Mesendoderm (in vitro differentiated cells): ENCODE measurements around the gene SAMD14.

Experiments used
- DNase-seq: peaks from one replicate; pipeline ENCODE4 v3.0.0; 2013
- H2AK5ac ChIP-seq: 2 replicates; pipeline ENCODE4 v1.6.1; 2013; ENCODE audit warnings: low read length, inconsistent platforms
- H2BK120ac ChIP-seq: 2 replicates; pipeline ENCODE4 v1.6.1; 2013; ENCODE audit warnings: low read depth, mild to moderate bottlenecking, low read length, moderate library complexity, mixed read lengths
- H2BK15ac ChIP-seq: replicated peaks from 2 replicates; pipeline ENCODE4 v1.6.1; 2013; ENCODE audit warnings: low read depth, mild to moderate bottlenecking, moderate library complexity
- H2BK5ac ChIP-seq: 2 replicates; pipeline ENCODE4 v1.6.1; 2013; ENCODE audit warnings: low read length, inconsistent platforms
- H3K18ac ChIP-seq: 2 replicates; pipeline ENCODE4 v1.6.1; 2013; ENCODE audit warnings: mild to moderate bottlenecking, low read length, mixed read lengths
- H3K23ac ChIP-seq: one replicate; pipeline ENCODE4 v1.6.1; 2013; ENCODE audit warnings: low read length
- H3K27ac ChIP-seq: 2 replicates; pipeline ENCODE4 v1.5.1; 2013; ENCODE audit warnings: low read depth, mild to moderate bottlenecking, inconsistent platforms, low read length, moderate library complexity
- H3K27me3 ChIP-seq: 2 replicates; pipeline ENCODE4 v1.6.1; 2013; ENCODE audit warnings: low read length, control low read depth, mild to moderate bottlenecking, inconsistent platforms; ENCODE audit not compliant: insufficient read depth, poor library complexity
- H3K36me3 ChIP-seq: 2 replicates; pipeline ENCODE4 v1.6.1; 2013; ENCODE audit warnings: low read length, inconsistent platforms; ENCODE audit not compliant: control insufficient read depth, insufficient read depth
- H3K4ac ChIP-seq: one replicate; pipeline ENCODE4 v1.6.1; 2013; ENCODE audit warnings: low read depth, mild to moderate bottlenecking, low read length, moderate library complexity
- H3K4me1 ChIP-seq: 2 replicates; pipeline ENCODE4 v1.6.1; 2013; ENCODE audit warnings: low read depth, low read length, inconsistent platforms; ENCODE audit not compliant: control insufficient read depth
- H3K4me2 ChIP-seq: 2 replicates; pipeline ENCODE4 v1.6.1; 2013; ENCODE audit warnings: low read length
- H3K4me3 ChIP-seq: 2 replicates; pipeline ENCODE4 v1.5.1; 2013; ENCODE audit warnings: mild to moderate bottlenecking, low read length
- H3K56ac ChIP-seq: one replicate; pipeline ENCODE4 v1.6.1; 2013; ENCODE audit warnings: low read length
- H3K79me1 ChIP-seq: 2 replicates; pipeline ENCODE4 v1.6.1; 2013; ENCODE audit warnings: low read length, inconsistent platforms
- H3K79me2 ChIP-seq: 2 replicates; pipeline ENCODE4 v1.6.1; 2013; ENCODE audit warnings: mild to moderate bottlenecking, low read length; ENCODE audit not compliant: control insufficient read depth, insufficient read depth
- H3K9ac ChIP-seq: 2 replicates; pipeline ENCODE4 v1.6.1; 2013; ENCODE audit warnings: low read length, inconsistent platforms
- H4K5ac ChIP-seq: one replicate; pipeline ENCODE4 v1.6.1; 2013; ENCODE audit warnings: low read length
- H4K8ac ChIP-seq: one replicate; pipeline ENCODE4 v1.6.1; 2013; ENCODE audit warnings: low read depth, mild to moderate bottlenecking, control low read depth, low read length, moderate library complexity
- WGBS: extraction: QIAGEN DNeasy Blood & Tissue Kit; methylation state at CpG from one replicate; pipeline ENCODE4 v1.1.7; 2013; ENCODE audit warnings: low lambda C conversion rate, missing lambda C conversion rate; ENCODE audit not compliant: insufficient coverage; ENCODE audit errors: extremely low coverage; 5-methylcytosine and 5-hydroxymethylcytosine counted together

Gene SAMD14

DNA sequence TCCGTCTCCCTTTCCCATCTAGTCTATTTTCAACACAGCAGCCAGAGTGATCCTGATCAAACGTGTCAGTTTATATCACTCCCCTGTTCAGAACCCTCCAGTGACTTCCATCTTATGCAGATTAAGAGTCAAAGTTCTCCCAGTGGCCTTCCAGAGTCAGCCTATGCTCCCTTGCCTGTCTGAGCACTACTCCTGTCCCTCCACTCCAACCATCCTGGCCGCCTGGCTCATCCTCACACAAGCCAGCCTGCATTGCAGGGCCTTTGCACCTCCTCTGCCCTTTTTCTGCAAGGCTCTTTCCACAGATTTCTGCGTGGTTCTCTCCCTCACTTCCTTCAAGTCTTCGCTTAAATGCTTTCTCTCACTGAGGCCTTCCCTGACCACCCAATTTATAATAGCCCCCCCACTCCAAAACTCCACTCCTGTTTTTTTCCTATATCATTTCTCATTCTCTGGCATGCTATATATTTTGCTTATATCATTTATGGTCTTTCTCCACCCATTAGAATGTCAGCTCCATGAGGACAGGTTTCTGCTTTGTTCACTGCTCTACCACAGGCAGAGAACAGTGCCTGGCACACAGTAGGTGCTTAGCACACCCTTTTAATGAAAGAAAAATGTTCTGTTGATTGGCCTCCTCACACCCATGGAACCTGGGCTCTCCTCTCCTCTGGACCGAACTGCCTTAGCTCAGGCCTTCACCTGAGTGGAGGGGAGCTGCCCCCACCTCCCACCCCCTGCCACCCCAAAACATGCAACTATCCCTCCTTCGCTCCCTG lies 9.3 kb downstream of the SAMD14 start:
- H2AK5ac ChIP-seq = no peak overlapping the region
- no peak overlapping the region for H3K27ac ChIP-seq
- H3K4me3 ChIP-seq = no peak overlapping the region
- H3K4me2 ChIP-seq = no peak overlapping the region
- no peak overlapping the region for H4K8ac ChIP-seq
- H3K79me1 ChIP-seq = no peaks in the 10 kb centered on the region
- H2BK120ac ChIP-seq = no peak overlapping the region
- no peak overlapping the region for H3K23ac ChIP-seq
- DNase-seq = no peak
- H3K79me2 ChIP-seq = no peaks in the 10 kb centered on the region
- WGBS = no CpG with 5 or more reads among the region's 7 CpGs
- H3K4me1 ChIP-seq = peaks cover 12% of the 10 kb centered on the region
- H3K9ac ChIP-seq = no peak overlapping the region
- H3K36me3 ChIP-seq = no peaks in the 10 kb centered on the region
- no peak overlapping the region for H3K18ac ChIP-seq
- no peak overlapping the region for H3K4ac ChIP-seq
- no peak overlapping the region for H3K56ac ChIP-seq
- H3K27me3 ChIP-seq = no peaks in the 10 kb centered on the region
- no peak overlapping the region for H2BK15ac ChIP-seq
- H4K5ac ChIP-seq = no peak overlapping the region
- no peak overlapping the region for H2BK5ac ChIP-seq

DNA sequence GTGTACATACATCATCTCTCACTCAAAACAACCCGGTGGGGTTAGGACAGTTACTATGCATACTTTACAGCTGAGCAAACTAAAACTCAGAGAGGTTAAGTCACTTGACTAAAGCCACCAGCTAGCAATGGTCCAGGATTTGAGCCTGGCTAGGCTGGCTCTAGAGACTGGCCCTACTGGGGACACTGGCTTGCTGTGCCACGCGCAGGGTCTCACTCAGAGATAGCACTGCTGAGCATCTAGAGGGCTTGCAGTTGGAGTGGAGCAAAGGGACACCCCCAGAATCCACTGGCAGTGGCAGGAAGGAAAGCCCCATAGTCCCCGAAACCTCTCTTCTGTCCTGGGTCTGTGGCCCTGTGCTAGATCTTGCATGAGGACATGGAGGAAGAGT lies 11.1 kb downstream of the SAMD14 start:
- Histone ChIP-seq H4K5ac (no peak overlapping the region), H2AK5ac (no peak overlapping the region)
- no CpG with 5 or more reads among the region's 4 CpGs for WGBS

GRCh38 chr17:50118076-50118827 lies 11.7 kb downstream of the SAMD14 start:
- no peak overlapping the region for H3K23ac ChIP-seq
- H3K18ac ChIP-seq = no peak overlapping the region
- H3K79me1 ChIP-seq = no peaks in the 10 kb centered on the region
- H4K8ac ChIP-seq = no peak overlapping the region
- peaks cover 5% of the 10 kb centered on the region for H3K4me1 ChIP-seq
- H2BK120ac ChIP-seq = no peak overlapping the region
- no peak overlapping the region for H3K27ac ChIP-seq
- no peak overlapping the region for H2BK15ac ChIP-seq
- no peak overlapping the region for H2AK5ac ChIP-seq
- no peak overlapping the region for H2BK5ac ChIP-seq
- no peak overlapping the region for H3K4ac ChIP-seq
- no peak overlapping the region for H3K4me2 ChIP-seq
- no peak overlapping the region for H3K9ac ChIP-seq
- no CpG with 5 or more reads among the region's 23 CpGs for WGBS
- no peak for DNase-seq
- no peak overlapping the region for H3K56ac ChIP-seq
- no peak overlapping the region for H3K4me3 ChIP-seq
- H3K79me2 ChIP-seq = no peaks in the 10 kb centered on the region
- H3K36me3 ChIP-seq = no peaks in the 10 kb centered on the region
- H4K5ac ChIP-seq = no peak overlapping the region
- no peaks in the 10 kb centered on the region for H3K27me3 ChIP-seq

More for the DNA sequence above, 11.1 kb downstream of the SAMD14 start:
- no peak overlapping the region for H3K4me2 ChIP-seq
- H3K27ac ChIP-seq = no peak overlapping the region
- no peaks in the 10 kb centered on the region for H3K79me1 ChIP-seq
- H2BK120ac ChIP-seq = no peak overlapping the region
- H3K4me1 ChIP-seq = peaks cover 11% of the 10 kb centered on the region
- H2BK5ac ChIP-seq = no peak overlapping the region
- no peaks in the 10 kb centered on the region for H3K27me3 ChIP-seq
- no peak overlapping the region for H2BK15ac ChIP-seq
- H3K56ac ChIP-seq = no peak overlapping the region
- no peak for DNase-seq
- no peak overlapping the region for H3K9ac ChIP-seq
- H3K79me2 ChIP-seq = no peaks in the 10 kb centered on the region
- no peak overlapping the region for H3K23ac ChIP-seq
- H3K4ac ChIP-seq = no peak overlapping the region
- H3K4me3 ChIP-seq = no peak overlapping the region
- H4K8ac ChIP-seq = no peak overlapping the region
- H3K36me3 ChIP-seq = no peaks in the 10 kb centered on the region
- no peak overlapping the region for H3K18ac ChIP-seq

GRCh38 chr17:50117202-50118051 lies 12.5 kb downstream of the SAMD14 start:
- no peak overlapping the region for H4K8ac ChIP-seq
- H3K4me1 ChIP-seq = no peaks in the 10 kb centered on the region
- peak overlapping the region; percentile 90 for H3K56ac ChIP-seq
- no peak overlapping the region for H2AK5ac ChIP-seq
- no peaks in the 10 kb centered on the region for H3K79me1 ChIP-seq
- no peaks in the 10 kb centered on the region for H3K79me2 ChIP-seq
- peak overlapping the region; percentile 64 for H3K9ac ChIP-seq
- H2BK15ac ChIP-seq = no peak overlapping the region
- H3K18ac ChIP-seq = peak overlapping the region; percentile 81
- no peak overlapping the region for H3K4me3 ChIP-seq
- no peak overlapping the region for H4K5ac ChIP-seq
- no peaks in the 10 kb centered on the region for H3K36me3 ChIP-seq
- no peaks in the 10 kb centered on the region for H3K27me3 ChIP-seq
- no peak overlapping the region for H3K23ac ChIP-seq
- no peak overlapping the region for H2BK5ac ChIP-seq
- H3K4ac ChIP-seq = peak overlapping the region; percentile 22
- no CpG with 5 or more reads among the region's 64 CpGs for WGBS
- peak overlapping the region; percentile 41 for H3K27ac ChIP-seq
- peak overlapping the region; percentile 32 for H2BK120ac ChIP-seq
- peak; percentile 88 for DNase-seq
- peak overlapping the region; percentile 36 for H3K4me2 ChIP-seq

DNA sequence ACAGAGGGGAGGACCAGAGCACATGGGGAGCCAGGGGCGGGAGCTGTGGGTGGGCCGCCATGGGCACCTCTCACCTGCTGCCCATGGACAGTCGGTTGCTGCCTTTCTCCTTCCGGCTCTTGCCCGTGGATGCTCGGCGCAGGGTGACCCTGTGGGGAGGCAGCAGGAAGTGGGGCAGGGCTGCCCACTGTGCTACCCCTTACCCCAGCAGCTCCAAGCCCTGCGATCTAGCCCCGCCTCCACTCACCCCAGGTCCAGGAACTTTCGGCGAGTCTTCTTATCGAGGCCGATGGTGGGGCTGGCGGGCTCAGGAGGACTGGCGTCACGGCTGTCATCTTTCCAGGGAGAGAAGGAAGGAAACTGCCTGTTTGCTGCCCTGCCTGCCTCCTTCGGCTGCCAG lies 14.2 kb downstream of the SAMD14 start:
- DNase-seq = no peak

More for the DNA sequence above, 14.2 kb downstream of the SAMD14 start:
- H3K36me3 ChIP-seq = no peaks in the 10 kb centered on the region
- no peaks in the 10 kb centered on the region for H3K79me2 ChIP-seq
- H4K8ac ChIP-seq = no peak overlapping the region
- no peaks in the 10 kb centered on the region for H3K27me3 ChIP-seq
- H3K23ac ChIP-seq = no peak overlapping the region
- no peak overlapping the region for H4K5ac ChIP-seq
- H3K4me3 ChIP-seq = no peak overlapping the region
- H3K9ac ChIP-seq = no peak overlapping the region
- H3K18ac ChIP-seq = no peak overlapping the region
- no peak overlapping the region for H2BK120ac ChIP-seq
- no peak overlapping the region for H3K56ac ChIP-seq
- H3K4ac ChIP-seq = no peak overlapping the region
- no peaks in the 10 kb centered on the region for H3K79me1 ChIP-seq
- no peak overlapping the region for H2AK5ac ChIP-seq
- no peak overlapping the region for H2BK5ac ChIP-seq
- peaks cover 2% of the 10 kb centered on the region for H3K4me1 ChIP-seq
- no CpG with 5 or more reads among the region's 17 CpGs for WGBS
- no peak overlapping the region for H3K4me2 ChIP-seq
- H3K27ac ChIP-seq = no peak overlapping the region
- no peak overlapping the region for H2BK15ac ChIP-seq
